ENCODE data around the gene WDR19. TPM values are rescaled to one million over a fixed set of nuclear protein-coding genes. Genes with fewer than 3 reads are reported as not detected.

WDR19 gene
- total and polyA plus RNA-seq, 11 donors, result 4.3 to 15.6 (median 8.1) TPM

GRCh38 chr4:39304651-39305050, 122.3 kb downstream of the WDR19 start:
- Histone ChIP-seq H3K27ac (no peak overlapping the region), H3K4me1 (peaks cover 0 to 12% (median 5%) of the 10 kb centered on the region in 12 donors), H3K36me3 (peaks cover 0 to 97% (median 74%) of the 10 kb centered on the region in 9 donors), H3K27me3 (no peaks in the 10 kb centered on the region), H3K9me3 (no peaks in the 10 kb centered on the region), H3K4me3 (no peak overlapping the region)
- 86 to 93% (median 87%) methylated on average over 5 of the region's 5 CpGs for WGBS, 4 donors
- TF ChIP-seq, protein P1, sequence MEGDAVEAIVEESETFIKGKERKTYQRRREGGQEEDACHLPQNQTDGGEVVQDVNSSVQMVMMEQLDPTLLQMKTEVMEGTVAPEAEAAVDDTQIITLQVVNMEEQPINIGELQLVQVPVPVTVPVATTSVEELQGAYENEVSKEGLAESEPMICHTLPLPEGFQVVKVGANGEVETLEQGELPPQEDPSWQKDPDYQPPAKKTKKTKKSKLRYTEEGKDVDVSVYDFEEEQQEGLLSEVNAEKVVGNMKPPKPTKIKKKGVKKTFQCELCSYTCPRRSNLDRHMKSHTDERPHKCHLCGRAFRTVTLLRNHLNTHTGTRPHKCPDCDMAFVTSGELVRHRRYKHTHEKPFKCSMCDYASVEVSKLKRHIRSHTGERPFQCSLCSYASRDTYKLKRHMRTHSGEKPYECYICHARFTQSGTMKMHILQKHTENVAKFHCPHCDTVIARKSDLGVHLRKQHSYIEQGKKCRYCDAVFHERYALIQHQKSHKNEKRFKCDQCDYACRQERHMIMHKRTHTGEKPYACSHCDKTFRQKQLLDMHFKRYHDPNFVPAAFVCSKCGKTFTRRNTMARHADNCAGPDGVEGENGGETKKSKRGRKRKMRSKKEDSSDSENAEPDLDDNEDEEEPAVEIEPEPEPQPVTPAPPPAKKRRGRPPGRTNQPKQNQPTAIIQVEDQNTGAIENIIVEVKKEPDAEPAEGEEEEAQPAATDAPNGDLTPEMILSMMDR (IDR thresholded peaks at IDR 0.05), result no peak
- no peak for TF ChIP-seq POLR2A (IDR thresholded peaks at IDR 0.05)
- DNase-seq, result no peak
- intact Hi-C loops (cut with DNase I), result no loop called here
- no peak for ATAC-seq

DNA sequence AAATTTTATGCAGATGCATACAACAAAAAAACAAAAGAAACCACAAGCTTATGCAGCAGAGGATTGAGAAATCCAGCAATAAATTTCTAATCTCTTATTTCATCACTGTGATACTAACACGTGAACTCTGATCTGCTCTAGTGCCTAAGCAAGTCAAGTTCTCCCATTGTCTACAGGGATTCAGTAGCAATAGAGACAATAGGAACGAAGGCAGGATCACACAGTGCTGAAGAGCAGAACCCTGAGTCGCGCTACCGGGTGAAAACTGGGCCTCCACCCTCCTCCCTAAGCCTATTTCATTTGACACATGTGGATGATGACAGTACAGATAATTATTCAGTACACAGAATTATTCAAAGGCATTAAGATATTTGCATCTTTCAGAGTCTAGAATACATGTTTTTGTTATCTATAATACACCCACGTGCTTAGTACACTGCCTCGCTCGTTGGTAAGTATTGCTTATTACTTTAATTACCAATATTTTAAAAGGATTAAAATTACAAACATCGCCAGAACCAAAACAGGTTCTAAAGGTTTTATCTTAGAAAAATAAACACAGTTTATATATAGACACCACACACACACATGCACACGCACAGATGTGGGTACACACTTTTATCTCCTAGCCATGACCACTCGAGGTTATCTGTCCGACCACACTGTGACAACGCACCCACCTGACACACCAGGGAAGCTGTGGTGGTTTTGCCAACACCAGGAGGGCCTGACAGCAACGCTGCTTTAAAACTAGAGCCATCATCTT, 123.8 kb downstream of the WDR19 start:
- Histone ChIP-seq H3K4me3 (no peak overlapping the region), H3K4me1 (peaks cover 0 to 12% (median 5%) of the 10 kb centered on the region in 12 donors), H3K9me3 (no peaks in the 10 kb centered on the region), H3K27me3 (no peaks in the 10 kb centered on the region), H3K27ac (no peak overlapping the region), H3K36me3 (peaks cover 0 to 97% (median 73%) of the 10 kb centered on the region in 9 donors)
- 45 to 57% (median 53%) methylated on average over 14 of the region's 14 CpGs for WGBS, 4 donors
- intact Hi-C loops (cut with DNase I), result no loop called here
- TF ChIP-seq POLR2A (IDR thresholded peaks at IDR 0.05), result no peak
- TF ChIP-seq, protein P1 (IDR thresholded peaks at IDR 0.05), result no peak
- ATAC-seq (peak; percentile 73 to 86 (median 78)), DNase-seq (peak in 2 of 5 donors; percentile 25 to 47)

DNA sequence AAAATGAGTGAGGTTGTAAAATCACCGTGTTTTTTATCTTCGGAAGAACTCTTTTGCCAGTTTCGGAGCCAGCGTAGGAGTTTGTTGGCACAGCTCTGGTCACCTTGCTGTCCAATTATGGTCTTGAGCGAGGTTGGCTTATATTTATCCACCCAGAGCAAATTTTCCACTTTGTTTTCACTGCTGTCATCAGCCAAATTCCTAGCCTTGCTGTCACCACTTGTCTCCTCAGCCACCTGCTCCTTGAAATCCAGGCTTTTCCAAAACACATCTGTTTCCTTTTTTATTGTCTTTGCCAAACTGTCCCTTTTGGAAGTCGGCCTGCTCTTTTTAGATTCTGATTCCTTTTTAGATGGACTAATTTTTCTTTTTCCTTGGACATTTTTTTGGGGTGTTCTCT, 126.3 kb downstream of the WDR19 start:
- ATAC-seq, result peak in 2 of 4 donors; percentile 25 to 54
- peaks cover 0 to 93% (median 65%) of the 10 kb centered on the region in 9 donors for H3K36me3 ChIP-seq
- H3K4me1 ChIP-seq, result peaks cover 0 to 21% (median 8%) of the 10 kb centered on the region in 12 donors
- H3K27ac ChIP-seq, result peak overlapping the region in 2 of 12 donors; percentile 11 to 19
- DNase-seq, result peak in 1 of 5 donors; percentile 9
- 52 to 61% (median 55%) methylated on average over 6 of the region's 6 CpGs for WGBS, 4 donors
- no peak overlapping the region for H3K4me3 ChIP-seq
- no peaks in the 10 kb centered on the region for H3K9me3 ChIP-seq
- TF ChIP-seq, protein P1 (IDR thresholded peaks at IDR 0.05), result no peak
- TF ChIP-seq POLR2A (IDR thresholded peaks at IDR 0.05), result no peak
- intact Hi-C loops (cut with DNase I), result no loop called here
- H3K27me3 ChIP-seq, result no peaks in the 10 kb centered on the region

GRCh38 chr4:39312816-39313215, 130.5 kb downstream of the WDR19 start:
- 26 to 36% (median 33%) methylated on average over 4 of the region's 4 CpGs for WGBS, 4 donors
- H3K4me1 ChIP-seq, result peaks cover 0 to 19% (median 8%) of the 10 kb centered on the region in 12 donors
- no peaks in the 10 kb centered on the region for H3K9me3 ChIP-seq
- intact Hi-C loops (cut with DNase I), result loop anchor here in 1 of 10 donors (10.0 kb wide), 1 partner anchor 132 kb away; no protein-coding TSS in a partner anchor
- H3K27ac ChIP-seq, result no peak overlapping the region
- H3K36me3 ChIP-seq, result peaks cover 0 to 91% (median 54%) of the 10 kb centered on the region in 9 donors
- H3K4me3 ChIP-seq, result no peak overlapping the region
- ATAC-seq (no peak), DNase-seq (no peak)
- TF ChIP-seq POLR2A (IDR thresholded peaks at IDR 0.05), result no peak
- TF ChIP-seq, protein P1 (IDR thresholded peaks at IDR 0.05), result no peak
- H3K27me3 ChIP-seq, result no peaks in the 10 kb centered on the region
